ENCODE results near the gene FTH1. TPM values are rescaled to one million over a fixed set of nuclear protein-coding genes. Genes with fewer than 3 reads are reported as not detected.

Gene FTH1
- total and polyA plus RNA-seq, 2 of the 13 experiments (the other 11 are each of a cell fraction or from before 2014, with no cell fraction given) = 607 to 760 TPM

DNA sequence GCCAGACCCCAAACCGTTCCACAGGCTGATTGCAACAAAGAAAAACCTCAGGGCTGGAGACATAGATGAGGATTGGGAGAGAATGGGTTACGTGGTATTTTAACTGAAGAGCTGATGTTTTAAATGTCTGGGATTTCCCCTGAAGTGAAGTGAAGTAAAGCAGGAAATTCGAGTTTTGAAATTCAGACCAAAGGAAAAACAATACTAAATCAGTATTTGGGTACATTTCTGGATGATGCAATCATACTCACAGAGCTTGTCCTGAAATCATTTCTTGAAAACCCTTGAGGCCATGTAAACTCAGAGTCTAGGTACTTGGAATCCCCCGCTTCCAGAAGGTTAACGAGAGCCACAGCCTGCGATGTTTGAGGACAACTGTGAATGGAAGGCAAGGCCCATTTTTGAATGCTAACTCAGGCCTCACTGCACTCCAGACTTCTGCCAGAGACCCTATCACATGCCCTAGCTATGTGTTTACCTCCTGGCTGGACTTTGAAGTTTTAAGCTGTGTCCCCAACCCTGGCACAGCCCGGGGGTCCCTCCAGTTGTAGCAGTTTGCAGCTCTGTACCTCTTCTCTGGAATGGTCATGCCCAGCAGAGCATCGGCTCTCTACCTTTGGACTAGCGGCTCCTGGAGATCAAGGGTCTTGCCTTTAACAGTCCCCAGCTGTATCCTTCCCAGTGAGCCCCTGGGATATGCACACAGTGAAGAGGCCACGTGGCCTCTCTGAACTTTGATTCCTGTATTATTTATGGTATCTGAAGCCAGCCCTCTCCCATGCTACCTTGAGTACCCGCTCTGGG lies 5.4 kb upstream of the FTH1 start (continued):
- TF ChIP-seq HIC2 (CRISPR knock-in tag; IDR thresholded peaks at IDR 0.05; ENCODE audit: low read depth) = peak; percentile 93; the same call in 1 of the 2 replicates
- TF ChIP-seq, protein P1, sequence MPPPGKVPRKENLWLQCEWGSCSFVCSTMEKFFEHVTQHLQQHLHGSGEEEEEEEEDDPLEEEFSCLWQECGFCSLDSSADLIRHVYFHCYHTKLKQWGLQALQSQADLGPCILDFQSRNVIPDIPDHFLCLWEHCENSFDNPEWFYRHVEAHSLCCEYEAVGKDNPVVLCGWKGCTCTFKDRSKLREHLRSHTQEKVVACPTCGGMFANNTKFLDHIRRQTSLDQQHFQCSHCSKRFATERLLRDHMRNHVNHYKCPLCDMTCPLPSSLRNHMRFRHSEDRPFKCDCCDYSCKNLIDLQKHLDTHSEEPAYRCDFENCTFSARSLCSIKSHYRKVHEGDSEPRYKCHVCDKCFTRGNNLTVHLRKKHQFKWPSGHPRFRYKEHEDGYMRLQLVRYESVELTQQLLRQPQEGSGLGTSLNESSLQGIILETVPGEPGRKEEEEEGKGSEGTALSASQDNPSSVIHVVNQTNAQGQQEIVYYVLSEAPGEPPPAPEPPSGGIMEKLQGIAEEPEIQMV (CRISPR knock-in tag; IDR thresholded peaks at IDR 0.05; ENCODE audit: low read depth) = no peak
- no peak for TF ChIP-seq ZNF557 (CRISPR knock-in tag; IDR thresholded peaks at IDR 0.05)
- TF ChIP-seq KDM4B (CRISPR knock-in tag; IDR thresholded peaks at IDR 0.05) = peak; percentile 86
- peak; percentile 48; the same call in 1 of the 2 replicates for TF ChIP-seq ZNF589 (CRISPR knock-in tag; conservative IDR thresholded peaks at IDR 0.05)
- peak; percentile 67; the same call in 1 of the 2 replicates for TF ChIP-seq TAF1 (CRISPR knock-in tag; IDR thresholded peaks at IDR 0.05)
- no peak for TF ChIP-seq IRF9 (CRISPR knock-in tag; IDR thresholded peaks at IDR 0.05; ENCODE audit: borderline replicate concordance)
- TF ChIP-seq, protein P2, sequence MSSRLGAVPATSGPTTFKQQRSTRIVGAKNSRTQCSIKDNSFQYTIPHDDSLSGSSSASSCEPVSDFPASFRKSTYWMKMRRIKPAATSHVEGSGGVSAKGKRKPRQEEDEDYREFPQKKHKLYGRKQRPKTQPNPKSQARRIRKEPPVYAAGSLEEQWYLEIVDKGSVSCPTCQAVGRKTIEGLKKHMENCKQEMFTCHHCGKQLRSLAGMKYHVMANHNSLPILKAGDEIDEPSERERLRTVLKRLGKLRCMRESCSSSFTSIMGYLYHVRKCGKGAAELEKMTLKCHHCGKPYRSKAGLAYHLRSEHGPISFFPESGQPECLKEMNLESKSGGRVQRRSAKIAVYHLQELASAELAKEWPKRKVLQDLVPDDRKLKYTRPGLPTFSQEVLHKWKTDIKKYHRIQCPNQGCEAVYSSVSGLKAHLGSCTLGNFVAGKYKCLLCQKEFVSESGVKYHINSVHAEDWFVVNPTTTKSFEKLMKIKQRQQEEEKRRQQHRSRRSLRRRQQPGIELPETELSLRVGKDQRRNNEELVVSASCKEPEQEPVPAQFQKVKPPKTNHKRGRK (CRISPR knock-in tag; IDR thresholded peaks at IDR 0.05) = no peak
- peak; percentile 63; the same call in 1 of the 2 replicates for TF ChIP-seq ZNF501 (CRISPR knock-in tag; IDR thresholded peaks at IDR 0.05)
- peak; percentile 48; the same call in 1 of the 2 replicates for TF ChIP-seq ZNF281 (CRISPR knock-in tag; IDR thresholded peaks at IDR 0.05; ENCODE audit: borderline replicate concordance)
- TF ChIP-seq, protein P3, sequence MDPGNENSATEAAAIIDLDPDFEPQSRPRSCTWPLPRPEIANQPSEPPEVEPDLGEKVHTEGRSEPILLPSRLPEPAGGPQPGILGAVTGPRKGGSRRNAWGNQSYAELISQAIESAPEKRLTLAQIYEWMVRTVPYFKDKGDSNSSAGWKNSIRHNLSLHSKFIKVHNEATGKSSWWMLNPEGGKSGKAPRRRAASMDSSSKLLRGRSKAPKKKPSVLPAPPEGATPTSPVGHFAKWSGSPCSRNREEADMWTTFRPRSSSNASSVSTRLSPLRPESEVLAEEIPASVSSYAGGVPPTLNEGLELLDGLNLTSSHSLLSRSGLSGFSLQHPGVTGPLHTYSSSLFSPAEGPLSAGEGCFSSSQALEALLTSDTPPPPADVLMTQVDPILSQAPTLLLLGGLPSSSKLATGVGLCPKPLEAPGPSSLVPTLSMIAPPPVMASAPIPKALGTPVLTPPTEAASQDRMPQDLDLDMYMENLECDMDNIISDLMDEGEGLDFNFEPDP (CRISPR knock-in tag; conservative IDR thresholded peaks at IDR 0.05) = peak; percentile 87; the same call in 1 of the 2 replicates
- TF ChIP-seq ZSCAN29 (CRISPR knock-in tag; conservative IDR thresholded peaks at IDR 0.05) = 0 out of 2 replicates have a peak, but pooled peaks have one; percentile 18
- peak; percentile 11 for TF ChIP-seq BHLHE40 (IDR thresholded peaks at IDR 0.05; ENCODE audit: low read length)
- TF ChIP-seq KDM2A (CRISPR knock-in tag; IDR thresholded peaks at IDR 0.05; ENCODE audit: borderline replicate concordance, low read depth) = peak; percentile 52; the same call in 1 of the 2 replicates
- TF ChIP-seq ZNF350 (CRISPR knock-in tag; IDR thresholded peaks at IDR 0.05; ENCODE audit: borderline replicate concordance, low read depth) = peak; percentile 43
- TF ChIP-seq KLF6 (CRISPR knock-in tag; IDR thresholded peaks at IDR 0.05) = peak; percentile 54; the same call in 1 of the 2 replicates
- TF ChIP-seq KDM5A (IDR thresholded peaks at IDR 0.05; ENCODE audit: borderline replicate concordance, low read length) = no peak; the same call in 1 of the 2 replicates

All from HepG2 (cell line).